Naive thymus-derived CD8-positive, alpha-beta T cell (primary cell): ENCODE results near the gene RANBP3. TPM values are rescaled to one million over a fixed set of nuclear protein-coding genes. Genes with fewer than 3 reads are reported as not detected.

Source experiments
- ATAC-seq, 2 donors: fragments of 150-1000 bp; cut with Tn5 transposase in 1 of 2; sonication (Bioruptor Pico), chemical (Tn5 transposase) in 1 of 2; 1 replicate in 1 of 2; 2 replicates in 1 of 2; pipeline ENCODE4 v1.10.0; 2021; ENCODE audit warnings: mild to moderate bottlenecking in 2 of 2, moderate library complexity in 2 of 2
- POLR2A ChIA-PET: fragments of 350-600 bp; sonication (Branson Sonifier 250); formaldehyde crosslinking; loops from one replicate; lab custom pipeline; 2021; ENCODE audit warnings: antibody characterized with exemption; lab: Charles Lee
- DNase-seq, 10 donors: peaks; one replicate each; pipeline versions ENCODE4 v3.0.0 to v3.0.0-alpha.2; 2020 to 2022
- H3K27ac Mint-ChIP-seq, 10 donors: one replicate each; pipeline ENCODE4 v1.8.0; 2020 to 2022; ENCODE audit warnings: mild to moderate bottlenecking in 10 of 10, mixed read lengths in 10 of 10, moderate library complexity in 4 of 10, inconsistent platforms in 1 of 10
- H3K27me3 Mint-ChIP-seq, 5 donors: one replicate each; pipeline ENCODE4 v1.8.0; 2021 to 2022; ENCODE audit warnings: mixed read lengths in 5 of 5
- H3K36me3 Mint-ChIP-seq, 3 donors: one replicate each; pipeline ENCODE4 v1.8.0; 2020 to 2022; ENCODE audit warnings: mixed read lengths in 3 of 3, mild to moderate bottlenecking in 2 of 3, inconsistent platforms in 1 of 3
- H3K4me1 Mint-ChIP-seq, 4 donors: one replicate each; pipeline ENCODE4 v1.8.0; 2021 to 2022; ENCODE audit warnings: mixed read lengths in 4 of 4
- H3K4me3 Mint-ChIP-seq, 10 donors: one replicate each; pipeline ENCODE4 v1.8.0; 2020 to 2022; ENCODE audit warnings: mild to moderate bottlenecking in 10 of 10, mixed read lengths in 10 of 10, moderate library complexity in 6 of 10, inconsistent platforms in 1 of 10
- H3K9me3 Mint-ChIP-seq, 9 donors: one replicate each; pipeline ENCODE4 v1.8.0; 2020 to 2022; ENCODE audit warnings: mixed read lengths in 9 of 9, mild to moderate bottlenecking in 3 of 9, inconsistent platforms in 1 of 9, moderate library complexity in 1 of 9
- polyA plus RNA-seq, 3 donors: library from polyadenylated mRNA; unstranded; fragments of 300-500 nt; fragmentation: Illumina TruSeq; gene quantifications; one replicate each; pipeline ENCODE4 v1.2.3, GENCODE V29; 2021
- total RNA-seq, 8 experiments: library from RNA in 2 of 8; stranded (reverse) in 2 of 8; gene quantifications; one replicate each; pipeline ENCODE4 v1.2.3 and lab custom pipeline; 2021 to 2026

The RANBP3 gene
- total and polyA plus RNA-seq, 5 experiments from 2014 or later = 7.7 to 145 (median 13.0) TPM

DNA sequence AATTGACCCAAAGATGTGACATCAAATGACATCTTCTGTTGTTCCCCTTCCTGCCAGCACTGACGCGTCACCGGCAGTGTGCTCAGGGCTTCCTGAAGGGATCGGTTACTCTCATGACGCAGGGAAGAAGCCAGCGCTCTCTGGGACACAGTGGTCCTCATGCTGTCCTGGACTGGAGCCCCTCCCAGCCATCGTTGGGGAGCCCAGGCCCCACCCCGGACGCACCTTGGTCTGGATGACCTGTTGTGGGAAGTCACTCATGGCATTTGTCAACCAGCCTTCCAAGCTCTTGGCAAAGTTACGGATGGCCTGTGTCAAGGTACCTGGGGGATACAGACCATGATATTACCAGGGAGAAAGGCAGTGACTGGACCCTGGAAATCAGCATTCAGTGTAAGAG, 26.0 kb upstream of the RANBP3 start:
- H3K27me3 Mint-ChIP-seq = no peaks in the 10 kb centered on the region
- no peak for DNase-seq
- peaks cover 13 to 37% (median 22%) of the 10 kb centered on the region in 3 donors for H3K36me3 Mint-ChIP-seq
- H3K27ac Mint-ChIP-seq = no peak overlapping the region
- no peak overlapping the region for H3K4me3 Mint-ChIP-seq
- H3K4me1 Mint-ChIP-seq = peaks cover 0 to 4% (median 0%) of the 10 kb centered on the region in 4 donors
- peaks cover 0 to 9% (median 0%) of the 10 kb centered on the region in 9 donors for H3K9me3 Mint-ChIP-seq
- no peak for ATAC-seq
- POLR2A ChIA-PET = no interaction called here

DNA sequence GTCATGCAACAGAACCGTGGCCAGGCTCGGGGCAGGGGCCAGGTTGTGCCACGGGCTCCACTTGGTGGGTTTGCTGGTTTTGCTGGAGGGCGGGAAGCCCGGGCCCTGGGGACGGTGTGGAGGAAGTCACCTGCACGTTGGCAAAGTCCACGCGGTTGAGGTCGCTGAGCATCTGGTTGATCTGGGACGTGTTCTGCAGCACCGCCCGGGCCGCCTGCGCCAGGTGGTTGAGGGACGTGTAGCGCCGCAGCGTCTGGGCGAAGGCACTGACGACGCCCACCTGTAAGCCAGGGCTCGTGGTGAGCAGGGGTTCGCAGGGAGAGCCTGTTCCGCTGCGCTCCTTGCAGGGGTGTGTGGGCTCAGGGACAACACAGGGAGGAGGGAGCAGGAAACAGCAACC, 24.7 kb upstream of the RANBP3 start:
- ATAC-seq = no peak
- H3K27me3 Mint-ChIP-seq = no peaks in the 10 kb centered on the region
- H3K4me3 Mint-ChIP-seq = no peak overlapping the region
- H3K27ac Mint-ChIP-seq = no peak overlapping the region
- POLR2A ChIA-PET = no interaction called here
- DNase-seq = no peak
- peaks cover 13 to 41% (median 22%) of the 10 kb centered on the region in 3 donors for H3K36me3 Mint-ChIP-seq
- H3K9me3 Mint-ChIP-seq = peaks cover 0 to 9% (median 0%) of the 10 kb centered on the region in 9 donors
- H3K4me1 Mint-ChIP-seq = peaks cover 0 to 4% (median 0%) of the 10 kb centered on the region in 4 donors

GRCh38 chr19:6000228-6000847, 22.4 kb upstream of the RANBP3 start:
- POLR2A ChIA-PET = no interaction called here
- H3K4me3 Mint-ChIP-seq = no peak overlapping the region
- peaks cover 13 to 39% (median 24%) of the 10 kb centered on the region in 3 donors for H3K36me3 Mint-ChIP-seq
- DNase-seq = no peak
- peaks cover 0 to 9% (median 0%) of the 10 kb centered on the region in 9 donors for H3K9me3 Mint-ChIP-seq
- peaks cover 0 to 2% (median 0%) of the 10 kb centered on the region in 4 donors for H3K4me1 Mint-ChIP-seq
- ATAC-seq = no peak
- H3K27ac Mint-ChIP-seq = no peak overlapping the region
- H3K27me3 Mint-ChIP-seq = no peaks in the 10 kb centered on the region

- H3K4me1 Mint-ChIP-seq = peaks cover 0 to 2% (median 0%) of the 10 kb centered on the region in 4 donors
- H3K27ac Mint-ChIP-seq = peak overlapping the region in 1 of 10 donors; percentile 79
Measured at GRCh38 chr19:5999693-6000092, 21.8 kb upstream of the RANBP3 start.

GRCh38 chr19:5997371-5997770, 19.4 kb upstream of the RANBP3 start:
- POLR2A ChIA-PET = no interaction called here
- Mint-ChIP-seq H3K27ac (no peak overlapping the region), H3K27me3 (no peaks in the 10 kb centered on the region), H3K4me3 (no peak overlapping the region), H3K4me1 (peaks cover 0 to 2% (median under 1%) of the 10 kb centered on the region in 4 donors), H3K36me3 (peaks cover 13 to 29% (median 24%) of the 10 kb centered on the region in 3 donors), H3K9me3 (peaks cover 0 to 9% (median 0%) of the 10 kb centered on the region in 9 donors)
- ATAC-seq (no peak), DNase-seq (no peak)

More at GRCh38 chr19:5999693-6000092, 21.8 kb upstream of the RANBP3 start:
- Mint-ChIP-seq H3K36me3 (peaks cover 13 to 35% (median 24%) of the 10 kb centered on the region in 3 donors), H3K9me3 (peaks cover 0 to 9% (median 0%) of the 10 kb centered on the region in 9 donors), H3K4me3 (no peak overlapping the region), H3K27me3 (no peaks in the 10 kb centered on the region)
- POLR2A ChIA-PET = no interaction called here
- ATAC-seq (no peak), DNase-seq (no peak)

DNA sequence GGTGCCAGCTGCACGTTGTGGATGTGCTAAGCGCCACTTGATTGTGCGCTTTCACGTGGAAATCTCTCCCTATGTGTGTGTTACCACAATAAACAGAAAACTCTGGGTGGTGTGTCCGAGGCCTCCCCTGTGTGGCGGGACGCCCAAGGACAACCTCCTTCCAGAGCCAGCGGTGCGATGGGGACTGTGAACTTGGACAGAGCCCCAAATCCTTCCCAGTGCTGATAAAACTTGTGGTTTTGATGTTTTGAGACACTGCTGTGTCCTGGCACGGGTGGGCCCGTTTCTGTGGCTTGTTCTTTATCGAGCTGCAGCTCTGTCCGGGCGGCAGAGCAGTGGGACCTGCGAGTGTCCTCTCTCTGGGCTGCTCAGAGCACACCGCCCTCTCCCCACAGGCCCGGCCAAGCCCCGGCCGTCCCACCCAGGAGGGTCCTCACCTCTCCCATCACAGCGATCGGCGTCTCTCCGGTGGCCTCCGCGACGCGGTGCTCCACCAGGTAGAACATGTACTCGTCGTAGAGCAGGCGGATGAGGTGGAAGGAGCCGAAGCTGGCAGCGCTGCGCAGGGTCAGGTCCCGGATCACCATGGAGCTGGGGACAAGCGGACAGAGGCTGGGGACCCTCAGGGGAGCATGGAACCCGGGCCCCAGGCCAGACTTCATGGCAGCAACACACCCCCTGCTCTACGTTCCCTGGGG, 18.8 kb upstream of the RANBP3 start:
- H3K4me3 Mint-ChIP-seq = no peak overlapping the region
- DNase-seq (no peak), ATAC-seq (no peak)
- no peaks in the 10 kb centered on the region for H3K27me3 Mint-ChIP-seq
- H3K9me3 Mint-ChIP-seq = peaks cover 0 to 9% (median 0%) of the 10 kb centered on the region in 9 donors
- peaks cover 13 to 25% (median 21%) of the 10 kb centered on the region in 3 donors for H3K36me3 Mint-ChIP-seq
- POLR2A ChIA-PET = interaction anchor here (0.9 kb wide), 1 partner anchor 18 kb away, joined by 4 read pairs; the partner anchor contains the start of gene RANBP3
- H3K4me1 Mint-ChIP-seq = peaks cover 0 to 2% (median under 1%) of the 10 kb centered on the region in 4 donors
- H3K27ac Mint-ChIP-seq = no peak overlapping the region

DNA sequence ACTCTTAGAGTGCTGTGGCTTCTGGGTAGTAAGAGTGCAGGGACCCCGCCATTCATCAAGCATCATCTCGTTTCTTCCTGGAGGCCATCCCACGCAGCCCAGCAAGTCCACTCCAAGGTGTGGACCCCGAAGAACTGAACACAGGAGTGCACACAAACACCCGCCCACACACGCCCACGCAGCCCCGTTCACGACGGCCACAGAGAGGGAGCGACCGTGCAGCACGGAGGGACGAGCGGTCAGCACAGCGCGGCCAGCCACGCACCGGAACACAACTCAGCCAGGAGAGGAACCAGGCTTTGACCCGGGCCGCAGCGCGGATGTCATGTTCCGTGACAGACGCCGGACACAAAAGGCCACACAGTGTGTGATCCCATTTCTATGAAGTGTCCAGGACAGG, 18.2 kb upstream of the RANBP3 start:
- ATAC-seq = no peak
- Mint-ChIP-seq H3K36me3 (peaks cover 12 to 25% (median 18%) of the 10 kb centered on the region in 3 donors), H3K4me3 (no peak overlapping the region), H3K27ac (no peak overlapping the region), H3K27me3 (no peaks in the 10 kb centered on the region), H3K9me3 (peaks cover 0 to 9% (median 0%) of the 10 kb centered on the region in 9 donors), H3K4me1 (peaks cover 0 to 3% (median under 1%) of the 10 kb centered on the region in 4 donors)
- POLR2A ChIA-PET = interaction anchor here (0.9 kb wide), 1 partner anchor 18 kb away, joined by 4 read pairs; the partner anchor contains the start of gene RANBP3
- DNase-seq = no peak

GRCh38 chr19:5995606-5996005, 17.7 kb upstream of the RANBP3 start:
- Mint-ChIP-seq H3K4me3 (no peak overlapping the region), H3K27ac (no peak overlapping the region), H3K36me3 (peaks cover 7 to 20% (median 13%) of the 10 kb centered on the region in 3 donors), H3K4me1 (peaks cover 0 to 3% (median under 1%) of the 10 kb centered on the region in 4 donors), H3K27me3 (no peaks in the 10 kb centered on the region), H3K9me3 (peaks cover 0 to 4% (median 0%) of the 10 kb centered on the region in 9 donors)
- DNase-seq = no peak
- POLR2A ChIA-PET = no interaction called here
- no peak for ATAC-seq

GRCh38 chr19:5994405-5995165, 16.6 kb upstream of the RANBP3 start:
- Mint-ChIP-seq H3K4me1 (peaks cover 0 to 3% (median under 1%) of the 10 kb centered on the region in 4 donors), H3K27me3 (peaks cover 0 to 3% (median 0%) of the 10 kb centered on the region in 5 donors), H3K9me3 (peaks cover 0 to 2% (median 0%) of the 10 kb centered on the region in 9 donors), H3K27ac (peak overlapping the region in 1 of 10 donors; percentile 69), H3K36me3 (peaks cover 3 to 11% (median 6%) of the 10 kb centered on the region in 3 donors), H3K4me3 (no peak overlapping the region)
- POLR2A ChIA-PET = no interaction called here
- DNase-seq (no peak), ATAC-seq (no peak)

GRCh38 chr19:5993648-5994358, 15.9 kb upstream of the RANBP3 start:
- Mint-ChIP-seq H3K27me3 (peaks cover 0 to 5% (median 0%) of the 10 kb centered on the region in 5 donors), H3K4me3 (no peak overlapping the region), H3K36me3 (peaks cover 0 to 6% (median 1%) of the 10 kb centered on the region in 3 donors), H3K9me3 (no peaks in the 10 kb centered on the region), H3K4me1 (peaks cover 0 to 3% (median 0%) of the 10 kb centered on the region in 4 donors), H3K27ac (peak overlapping the region in 1 of 10 donors; percentile 55)
- no peak for DNase-seq
- no peak for ATAC-seq
- POLR2A ChIA-PET = no interaction called here

- POLR2A ChIA-PET = no interaction called here
Measured at GRCh38 chr19:5993201-5993600, 15.3 kb upstream of the RANBP3 start.

DNA sequence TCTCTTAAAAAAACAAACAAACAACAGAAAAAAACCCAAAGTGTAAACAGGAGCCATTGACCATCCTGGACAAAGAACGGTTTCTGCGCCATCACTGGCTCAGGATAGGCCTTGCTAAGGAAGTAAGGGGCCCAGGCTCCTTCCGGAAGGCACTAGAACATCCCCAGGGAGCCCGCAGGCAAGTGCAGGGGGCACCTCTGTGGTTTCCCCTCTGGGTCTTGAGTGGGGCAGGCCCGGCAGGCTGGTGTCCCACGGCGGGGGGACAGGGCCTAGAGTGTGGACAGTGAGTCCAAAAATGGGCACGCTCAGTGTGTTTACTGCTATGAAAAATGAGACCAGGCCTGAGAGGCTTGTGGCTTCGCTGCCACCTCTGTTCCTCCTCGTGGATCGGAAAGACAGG, 14.8 kb upstream of the RANBP3 start:
- Mint-ChIP-seq H3K4me3 (no peak overlapping the region), H3K27me3 (peaks cover 0 to 5% (median 0%) of the 10 kb centered on the region in 5 donors), H3K9me3 (no peaks in the 10 kb centered on the region), H3K4me1 (peaks cover 0 to 4% (median 3%) of the 10 kb centered on the region in 4 donors), H3K36me3 (peaks cover 0 to 4% (median 1%) of the 10 kb centered on the region in 3 donors), H3K27ac (no peak overlapping the region)
- DNase-seq = no peak
- POLR2A ChIA-PET = no interaction called here
- ATAC-seq = no peak

More at GRCh38 chr19:5993201-5993600, 15.3 kb upstream of the RANBP3 start:
- peaks cover 0 to 5% (median 0%) of the 10 kb centered on the region in 5 donors for H3K27me3 Mint-ChIP-seq
- H3K36me3 Mint-ChIP-seq = peaks cover 0 to 6% (median 1%) of the 10 kb centered on the region in 3 donors
- H3K27ac Mint-ChIP-seq = no peak overlapping the region
- no peaks in the 10 kb centered on the region for H3K9me3 Mint-ChIP-seq
- no peak for DNase-seq
- ATAC-seq = no peak
- peaks cover 0 to 3% (median 1%) of the 10 kb centered on the region in 4 donors for H3K4me1 Mint-ChIP-seq
- no peak overlapping the region for H3K4me3 Mint-ChIP-seq
